HepG2 (cell line): Measurements from ENCODE around the gene MRPL58. TPM values are rescaled to one million over a fixed set of nuclear protein-coding genes. Genes with fewer than 3 reads are reported as not detected.

ENCODE experiments used
- CAMTA2 ChIP-seq: sonication (generic); formaldehyde crosslinking; IDR thresholded peaks from 2 replicates; pipeline ENCODE4 v1.4.0; 2020; ENCODE audit warnings: mild to moderate bottlenecking, missing genetic modification reagents, borderline replicate concordance
- GTF2F1 ChIP-seq: fragments of 150-350 bp; IDR thresholded peaks from 2 replicates; pipeline ENCODE4 v1.6.1; 2014; ENCODE audit warnings: low read length
- KDM2A ChIP-seq: sonication (generic); formaldehyde crosslinking; IDR thresholded peaks from 2 replicates; pipeline ENCODE4 v1.4.0; 2020; ENCODE audit warnings: low read depth, missing genetic modification reagents, borderline replicate concordance
- MAFF ChIP-seq: IDR thresholded peaks from 2 replicates; pipeline ENCODE4 v1.6.1; 2011; ENCODE audit warnings: low read depth, low read length, improper control_type of control experiment
- MXD1 ChIP-seq: sonication (generic); formaldehyde crosslinking; IDR thresholded peaks from 2 replicates; pipeline ENCODE4 v1.4.0; 2020; ENCODE audit warnings: mild to moderate bottlenecking, missing genetic modification reagents
- NCOA2 ChIP-seq: sonication (generic); formaldehyde crosslinking; IDR thresholded peaks from 2 replicates; pipeline ENCODE4 v1.8.0; 2022; ENCODE audit warnings: inconsistent platforms
- RFXANK ChIP-seq: IDR thresholded peaks from 2 replicates; pipeline ENCODE4 v1.6.1; 2016
- SNAI1 ChIP-seq: sonication (generic); formaldehyde crosslinking; IDR thresholded peaks from 2 replicates; pipeline ENCODE4 v1.5.0; 2020; ENCODE audit warnings: mild to moderate bottlenecking, missing genetic modification reagents, borderline replicate concordance
- TMF1 ChIP-seq: sonication (generic); formaldehyde crosslinking; IDR thresholded peaks from 2 replicates; pipeline ENCODE4 v1.8.1; 2022; ENCODE audit warnings: low read depth, missing genetic modification reagents
- TOPORS ChIP-seq: sonication (generic); formaldehyde crosslinking; IDR thresholded peaks from 2 replicates; pipeline ENCODE4 v1.8.0; 2023; ENCODE audit warnings: mild to moderate bottlenecking, missing genetic modification reagents
- XRCC5 ChIP-seq: fragments of 200-400 bp; formaldehyde crosslinking; optimal IDR thresholded peaks from 2 replicates; pipeline ENCODE3; 2017; ENCODE audit warnings: mild to moderate bottlenecking, low read length
- ZBTB37 ChIP-seq: sonication (generic); formaldehyde crosslinking; IDR thresholded peaks from 2 replicates; pipeline ENCODE4 v1.4.0; 2020; ENCODE audit warnings: mild to moderate bottlenecking, missing genetic modification reagents
- ZBTB38 ChIP-seq: sonication (generic); formaldehyde crosslinking; IDR thresholded peaks from 2 replicates; pipeline ENCODE4 v1.5.1; 2020; ENCODE audit warnings: mild to moderate bottlenecking, missing genetic modification reagents
- ZBTB4 ChIP-seq: sonication (generic); formaldehyde crosslinking; IDR thresholded peaks from 2 replicates; pipeline ENCODE4 v1.4.0; 2020; ENCODE audit warnings: missing genetic modification reagents, mild to moderate bottlenecking, borderline replicate concordance
- ZFP82 ChIP-seq: sonication (generic); formaldehyde crosslinking; IDR thresholded peaks from 2 replicates; pipeline ENCODE4 v1.5.1; 2020; ENCODE audit warnings: mild to moderate bottlenecking, missing genetic modification reagents, borderline replicate concordance
- ZMYM3 ChIP-seq: sonication (generic); formaldehyde crosslinking; IDR thresholded peaks from 2 replicates; pipeline ENCODE4 v1.5.1; 2020; ENCODE audit warnings: mild to moderate bottlenecking, missing genetic modification reagents
- ZNF329 ChIP-seq: sonication (generic); formaldehyde crosslinking; IDR thresholded peaks from 2 replicates; pipeline ENCODE4 v1.9.0; 2021; ENCODE audit warnings: low read depth, mild to moderate bottlenecking, missing genetic modification reagents
- ZNF883 ChIP-seq: sonication (generic); formaldehyde crosslinking; IDR thresholded peaks from 2 replicates; pipeline ENCODE4 v1.5.1; 2020; ENCODE audit warnings: mild to moderate bottlenecking, missing genetic modification reagents; ENCODE audit errors: not compliant biosample characterization
- polyA plus RNA-seq, 8 experiments: library from polyadenylated mRNA; depleted of rRNA in 3 of 8; stranded (reverse) in 7 of 8; unstranded in 1 of 8; fragments of >200 nt; fragmentation: Illumina TruSeq in 4 of 8; extraction: Trizol in 4 of 8; gene quantifications; 2 replicates each; pipeline versions ENCODE4 v1.2.1 to v1.2.3, GENCODE V29; 2011 to 2016; ENCODE audit warnings: low read depth in 4 of 8, missing spikeins in 1 of 8, mixed read lengths in 1 of 8; ENCODE audit not compliant: insufficient read depth in 1 of 8
- total RNA-seq, 5 experiments: library from RNA; depleted of rRNA; stranded (reverse); fragments of >200 nt; fragmentation: Illumina TruSeq; extraction: Trizol; gene quantifications; 2 replicates each; pipeline ENCODE4 v1.2.3, GENCODE V29; 2016; ENCODE audit warnings: low read depth in 1 of 5

The MRPL58 gene
- total and polyA plus RNA-seq, 2 of the 13 experiments (the other 11 are each of a cell fraction or from before 2014, with no cell fraction given), result 44.9 to 68.9 TPM

GRCh38 chr17:74972973-74973328 lies 39.5 kb upstream of the MRPL58 start (continued):
- TF ChIP-seq MXD1 (CRISPR knock-in tag) (peak; percentile 64; the same call in 1 of the 2 replicates), ZNF883 (no peak), ZMYM3 (CRISPR knock-in tag) (0 out of 2 replicates have a peak, but pooled peaks have one; percentile 8), KDM2A (0 out of 2 replicates have a peak, but pooled peaks have one; percentile 21), GTF2F1 (no peak), XRCC5 (peak; percentile 18), MAFF (no peak), ZBTB38 (CRISPR knock-in tag) (0 out of 2 replicates have a peak, but pooled peaks have one; percentile 33), TMF1 (CRISPR knock-in tag) (0 out of 2 replicates have a peak, but pooled peaks have one; percentile 47), ZBTB4 (CRISPR knock-in tag) (peak; percentile 13; the same call in 1 of the 2 replicates), ZBTB37 (CRISPR knock-in tag) (0 out of 2 replicates have a peak, but pooled peaks have one; percentile 22), CAMTA2 (peak; percentile 27; the same call in 1 of the 2 replicates), RFXANK (CRISPR knock-in tag) (no peak), ZNF329 (CRISPR knock-in tag) (no peak), ZFP82 (CRISPR knock-in tag) (0 out of 2 replicates have a peak, but pooled peaks have one; percentile 44), SNAI1 (0 out of 2 replicates have a peak, but pooled peaks have one; percentile 54), NCOA2 (CRISPR knock-in tag) (no peak), TOPORS (CRISPR knock-in tag) (0 out of 2 replicates have a peak, but pooled peaks have one; percentile 13)
